Mesenchymal stem cell (in vitro differentiated cells and primary cell): ENCODE measurements around the gene NUDT9.
"Not testable (repeated sequence)": the region's sequence is repeated elsewhere in the genome, so short reads cannot be mapped to it uniquely, and the experiment has no call there.

Experiments used
- DNase-seq: peaks from one replicate; pipeline ENCODE4 v3.0.0-alpha.2; 2013
- H2AFZ ChIP-seq: one replicate; pipeline ENCODE4 v1.6.1; 2013; ENCODE audit warnings: low read depth, mild to moderate bottlenecking, control low read depth, inconsistent platforms, low read length, moderate library complexity
- H2AK5ac ChIP-seq: 2 replicates; pipeline ENCODE4 v1.6.1; 2013; ENCODE audit warnings: low read length, moderate library complexity, mild to moderate bottlenecking, inconsistent platforms; ENCODE audit not compliant: severe bottlenecking
- H2BK120ac ChIP-seq: one replicate; pipeline ENCODE4 v1.6.1; 2013; ENCODE audit warnings: low read depth, mild to moderate bottlenecking, inconsistent platforms, low read length, moderate library complexity
- H2BK12ac ChIP-seq, 2 experiments: one replicate each; pipeline ENCODE4 v1.6.1; 2013; ENCODE audit warnings: inconsistent platforms in 2 of 2, low read length in 2 of 2, mild to moderate bottlenecking in 2 of 2, moderate library complexity in 2 of 2, control low read depth in 1 of 2
- H2BK15ac ChIP-seq: one replicate; pipeline ENCODE4 v1.6.1; 2013; ENCODE audit warnings: mild to moderate bottlenecking, low read depth, inconsistent platforms; ENCODE audit not compliant: poor library complexity, severe bottlenecking
- H2BK5ac ChIP-seq: 2 replicates; pipeline ENCODE4 v1.6.1; 2013; ENCODE audit warnings: low read depth, mild to moderate bottlenecking, low read length, control low read depth, inconsistent platforms; ENCODE audit not compliant: poor library complexity, severe bottlenecking
- H3K14ac ChIP-seq, 2 experiments: one replicate each; pipeline ENCODE4 v1.6.1; 2013; ENCODE audit warnings: inconsistent platforms in 2 of 2, low read length in 2 of 2, control low read depth in 1 of 2, mild to moderate bottlenecking in 1 of 2, moderate library complexity in 1 of 2
- H3K18ac ChIP-seq, 2 experiments: one replicate each; pipeline ENCODE4 v1.6.1; 2013; ENCODE audit warnings: inconsistent platforms in 2 of 2, low read length in 2 of 2, control low read depth in 1 of 2, low read depth in 1 of 2, mild to moderate bottlenecking in 1 of 2
- H3K23ac ChIP-seq, 2 experiments: one replicate each; pipeline ENCODE4 v1.6.1; 2013; ENCODE audit warnings: inconsistent platforms in 2 of 2, low read length in 2 of 2, mild to moderate bottlenecking in 2 of 2, moderate library complexity in 2 of 2, control low read depth in 1 of 2
- H3K27ac ChIP-seq: 2 replicates; pipeline ENCODE4 v1.5.1; 2013; ENCODE audit warnings: mild to moderate bottlenecking, moderate library complexity, low read length, control low read depth, inconsistent platforms; ENCODE audit not compliant: poor library complexity, severe bottlenecking
- H3K27me3 ChIP-seq, 2 experiments: 2 replicates each; pipeline versions ENCODE4 v1.6.1 to v1.7.0; 2013; ENCODE audit warnings: low read length in 2 of 2, mild to moderate bottlenecking in 2 of 2, moderate library complexity in 2 of 2, control low read depth in 1 of 2, inconsistent platforms in 1 of 2; ENCODE audit not compliant: control insufficient read depth in 1 of 2, insufficient read depth in 1 of 2
- H3K36me3 ChIP-seq, 2 experiments: 2 replicates each; pipeline versions ENCODE4 v1.6.1 to v1.7.0; 2013; ENCODE audit warnings: low read length in 2 of 2, control low read depth in 1 of 2, inconsistent platforms in 1 of 2, low read depth in 1 of 2, mild to moderate bottlenecking in 1 of 2; ENCODE audit not compliant: insufficient read depth in 2 of 2, control insufficient read depth in 1 of 2
- H3K4ac ChIP-seq, 2 experiments: one replicate each; pipeline ENCODE4 v1.6.1; 2013; ENCODE audit warnings: inconsistent platforms in 2 of 2, low read length in 2 of 2, mild to moderate bottlenecking in 2 of 2, moderate library complexity in 2 of 2, control low read depth in 1 of 2, low read depth in 1 of 2
- H3K4me1 ChIP-seq: 2 replicates; pipeline ENCODE4 v1.6.1; 2013; ENCODE audit warnings: low read depth, low read length, control low read depth; ENCODE audit not compliant: control insufficient read depth, insufficient read depth
- H3K4me2 ChIP-seq: 2 replicates; pipeline ENCODE4 v1.6.1; 2013; ENCODE audit warnings: low read length, mild to moderate bottlenecking, inconsistent platforms; ENCODE audit not compliant: poor library complexity, severe bottlenecking
- H3K4me3 ChIP-seq, 2 experiments: 2 replicates each; pipeline versions ENCODE4 v1.5.1 to v1.7.0; 2013; ENCODE audit warnings: low read length in 2 of 2, mild to moderate bottlenecking in 2 of 2, control low read depth in 1 of 2, low read depth in 1 of 2; ENCODE audit not compliant: insufficient read depth in 1 of 2
- H3K79me1 ChIP-seq: replicated peaks from 2 replicates; pipeline ENCODE4 v1.6.1; 2013; ENCODE audit warnings: mild to moderate bottlenecking, control low read depth, low read length, inconsistent platforms; ENCODE audit not compliant: poor library complexity, severe bottlenecking
- H3K9ac ChIP-seq: 2 replicates; pipeline ENCODE4 v1.7.0; 2013; ENCODE audit warnings: mild to moderate bottlenecking, low read length, moderate library complexity
- H3K9me3 ChIP-seq: 2 replicates; pipeline ENCODE4 v1.7.0; 2013; ENCODE audit warnings: mild to moderate bottlenecking, low read length; ENCODE audit not compliant: control insufficient read depth
- H4K8ac ChIP-seq: one replicate; pipeline ENCODE4 v1.6.1; 2013; ENCODE audit warnings: inconsistent platforms, mild to moderate bottlenecking, low read length, moderate library complexity
- H4K91ac ChIP-seq: one replicate; pipeline ENCODE4 v1.6.1; 2013; ENCODE audit warnings: mild to moderate bottlenecking, low read length, inconsistent platforms
- WGBS: methylation state at CpG from one replicate; pipeline ENCODE4 v1.1.7; 2013; ENCODE audit warnings: mixed read lengths; 5-methylcytosine and 5-hydroxymethylcytosine counted together

The NUDT9 gene

GRCh38 chr4:87388901-87389300 lies 33.5 kb upstream of the NUDT9 start:
- no peak overlapping the region for H2BK12ac ChIP-seq
- no peak overlapping the region for H2BK5ac ChIP-seq
- 97% methylated on average over 3 of the region's 3 CpGs for WGBS
- no peak overlapping the region for H3K18ac ChIP-seq
- H3K4me1 ChIP-seq, result peaks cover 10% of the 10 kb centered on the region
- H2BK120ac ChIP-seq, result no peak overlapping the region
- H3K9me3 ChIP-seq, result no peaks in the 10 kb centered on the region
- no peak overlapping the region for H4K8ac ChIP-seq
- H3K79me1 ChIP-seq, result peaks cover 25% of the 10 kb centered on the region
- peak overlapping the region in 1 of 2 experiments; percentile 68 for H3K4me3 ChIP-seq
- H3K9ac ChIP-seq, result no peak overlapping the region
- no peak for DNase-seq
- H3K14ac ChIP-seq, result no peak overlapping the region
- H3K4me2 ChIP-seq, result no peak overlapping the region
- H3K36me3 ChIP-seq, result peaks cover 0 to 6% of the 10 kb centered on the region in 2 experiments
- H2BK15ac ChIP-seq, result no peak overlapping the region
- no peak overlapping the region for H4K91ac ChIP-seq
- H2AFZ ChIP-seq, result no peak overlapping the region
- no peak overlapping the region for H3K4ac ChIP-seq
- no peaks in the 10 kb centered on the region for H3K27me3 ChIP-seq
- no peak overlapping the region for H2AK5ac ChIP-seq
- no peak overlapping the region for H3K27ac ChIP-seq
- H3K23ac ChIP-seq, result no peak overlapping the region

- not testable (repeated sequence) for DNase-seq, H3K9me3 ChIP-seq, H3K23ac ChIP-seq, H2BK5ac ChIP-seq, H3K36me3 ChIP-seq, H3K14ac ChIP-seq, H2AFZ ChIP-seq, H4K8ac ChIP-seq, H3K4me1 ChIP-seq, H2AK5ac ChIP-seq, H2BK12ac ChIP-seq, H3K18ac ChIP-seq, H4K91ac ChIP-seq, H3K27ac ChIP-seq, H3K4ac ChIP-seq, H3K27me3 ChIP-seq, H2BK15ac ChIP-seq
- whole genome bisulfite sequencing, result 99% methylated on average over 13 of the region's 20 CpGs
- Histone ChIP-seq H2BK120ac (peak overlapping the region; percentile 34), H3K79me1 (peaks cover 22% of the 10 kb centered on the region), H3K9ac (peak overlapping the region; percentile 95), H3K4me2 (peak overlapping the region; percentile 49), H3K4me3 (peak overlapping the region in 1 of 2 experiments; percentile 87)
Observed at GRCh38 chr4:87390055-87390454, 32.3 kb upstream of the NUDT9 start.

GRCh38 chr4:87390551-87390890 lies 31.9 kb upstream of the NUDT9 start:
- DNase-seq, result no peak
- H3K27ac ChIP-seq, result peak overlapping the region; percentile 90
- H2BK120ac ChIP-seq, result no peak overlapping the region

GRCh38 chr4:87390891-87391575 lies 31.3 kb upstream of the NUDT9 start, which contains the start of gene HSD17B11:
Gene HSD17B11, minus strand, starts transcription at chr4:87391188. Its CDS starts 118 bp downstream, at chr4:87391070.
- Histone ChIP-seq H3K23ac (no peak within 1 kb of the TSS), H3K9ac (peak within 1 kb of the TSS; percentile 95), H2BK120ac (peak within 1 kb of the TSS; percentile 49), H3K27ac (peak within 1 kb of the TSS; percentile 90), H3K18ac (peak within 1 kb of the TSS; percentile 52 to 62), H3K4me3 (peak within 1 kb of the TSS; percentile 56 to 87), H3K14ac (peak within 1 kb of the TSS in 1 of 2 experiments; percentile 22), H4K91ac (no peak within 1 kb of the TSS), H4K8ac (peak within 1 kb of the TSS; percentile 69), H2AK5ac (no peak within 1 kb of the TSS), H2BK12ac (peak within 1 kb of the TSS in 1 of 2 experiments; percentile 63), H2BK15ac (peak within 1 kb of the TSS; percentile 90), H3K4ac (peak within 1 kb of the TSS; percentile 64 to 73), H2BK5ac (peak within 1 kb of the TSS; percentile 37), H3K4me2 (peak within 1 kb of the TSS; percentile 90), H3K27me3 (no peaks in the 10 kb centered on the region), H3K4me1 (peaks cover 10% of the 10 kb centered on the region), H3K79me1 (peaks cover 21% of the 10 kb centered on the region), H3K9me3 (no peaks in the 10 kb centered on the region), H3K36me3 (peaks cover 0 to 6% of the 10 kb centered on the region in 2 experiments), H2AFZ (peak within 1 kb of the TSS; percentile 77)
- WGBS, result under 1% methylated on average over 32 of the region's 32 CpGs
- DNase-seq, result peak; percentile 96

More at GRCh38 chr4:87390551-87390890, 31.9 kb upstream of the NUDT9 start:
- no peak overlapping the region for H2BK15ac ChIP-seq
- peaks cover 0 to 6% of the 10 kb centered on the region in 2 experiments for H3K36me3 ChIP-seq
- H3K23ac ChIP-seq, result no peak overlapping the region
- peak overlapping the region; percentile 90 for H3K4me2 ChIP-seq
- no peak overlapping the region for H3K14ac ChIP-seq
- H2BK12ac ChIP-seq, result no peak overlapping the region
- H3K4me3 ChIP-seq, result peak overlapping the region in 1 of 2 experiments; percentile 87
- peak overlapping the region; percentile 95 for H3K9ac ChIP-seq
- no peak overlapping the region for H4K8ac ChIP-seq
- no peaks in the 10 kb centered on the region for H3K9me3 ChIP-seq
- H3K18ac ChIP-seq, result no peak overlapping the region
- H3K27me3 ChIP-seq, result no peaks in the 10 kb centered on the region
- peaks cover 22% of the 10 kb centered on the region for H3K79me1 ChIP-seq
- no peak overlapping the region for H3K4ac ChIP-seq
- H3K4me1 ChIP-seq, result peaks cover 10% of the 10 kb centered on the region
- H2BK5ac ChIP-seq, result no peak overlapping the region
- H2AK5ac ChIP-seq, result no peak overlapping the region
- no peak overlapping the region for H4K91ac ChIP-seq
- peak overlapping the region; percentile 27 for H2AFZ ChIP-seq
